Erythroblast (primary cell): ENCODE measurements around the gene UPP2.

Source experiments
- GATA1 ChIP-seq: IDR thresholded peaks from 2 replicates; pipeline ENCODE4 v1.6.1; 2011; ENCODE audit warnings: low read depth, mild to moderate bottlenecking, control low read depth, low read length, moderate library complexity
- POLR2A ChIP-seq: IDR thresholded peaks from 2 replicates; pipeline ENCODE4 v1.6.1; 2011; ENCODE audit warnings: mild to moderate bottlenecking, low read length

DNA sequence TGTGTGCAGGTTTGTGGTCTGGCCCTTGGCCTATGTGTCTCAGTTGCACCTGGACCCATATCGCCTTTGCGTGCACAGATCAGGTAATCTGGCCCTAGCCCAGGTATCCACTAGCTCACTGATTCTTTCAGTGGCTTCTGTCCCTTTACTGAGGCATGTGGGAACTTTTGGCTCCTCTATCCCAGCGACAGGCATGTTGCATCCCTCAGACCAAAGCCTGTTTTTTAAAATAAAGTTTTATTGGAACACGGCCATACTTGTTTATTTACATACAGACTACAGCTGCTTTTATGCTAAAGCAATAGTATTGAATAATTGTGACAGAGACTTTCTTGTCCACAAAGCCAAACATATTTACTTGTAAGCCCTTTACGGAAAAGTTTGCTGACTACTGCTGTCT, 39.9 kb upstream of the UPP2 start:
- no peak for TF ChIP-seq POLR2A
- TF ChIP-seq GATA1, result no peak
